ENCODE results near the gene NEK11.

NEK11 gene

DNA sequence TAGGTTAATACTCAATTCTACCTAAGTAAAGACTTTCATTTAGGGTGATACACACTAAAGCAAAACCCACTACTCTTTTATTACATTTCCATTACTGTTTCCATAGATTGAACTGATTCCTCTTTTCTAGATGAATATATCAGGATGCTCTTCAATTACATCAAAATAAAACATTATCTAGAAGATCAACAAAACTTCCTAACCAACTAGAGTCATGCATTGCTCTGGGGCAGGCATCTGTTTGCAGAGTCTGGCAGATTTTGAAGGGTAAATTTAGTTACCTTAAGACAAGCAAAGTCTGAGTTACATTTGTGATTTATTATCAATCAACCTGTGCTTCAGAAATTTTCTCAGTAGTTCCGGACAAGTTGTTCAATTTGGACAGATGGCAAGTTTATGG is 117.1 kb downstream of the NEK11 start:
- DNase-seq, result no peak

DNA sequence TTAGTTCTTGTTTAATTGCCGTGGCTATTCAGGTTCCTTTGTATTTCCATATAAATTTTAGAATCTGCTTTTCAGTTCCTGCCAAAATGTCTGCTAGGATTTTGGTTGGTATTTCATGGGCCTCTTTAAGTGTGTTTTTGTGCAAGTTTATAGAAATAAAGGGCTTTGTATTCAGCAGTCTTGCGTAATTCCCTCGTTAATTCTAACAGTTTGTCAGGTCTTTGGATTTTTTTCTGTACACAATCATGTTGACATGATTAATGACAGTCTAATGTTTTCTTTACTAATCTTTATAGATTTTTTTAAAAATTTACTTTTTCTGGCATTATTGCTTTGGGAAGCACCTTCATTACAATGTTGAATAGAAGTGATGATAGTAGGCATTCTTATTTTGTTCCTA is 120.9 kb downstream of the NEK11 start:
- no peak for DNase-seq

DNA sequence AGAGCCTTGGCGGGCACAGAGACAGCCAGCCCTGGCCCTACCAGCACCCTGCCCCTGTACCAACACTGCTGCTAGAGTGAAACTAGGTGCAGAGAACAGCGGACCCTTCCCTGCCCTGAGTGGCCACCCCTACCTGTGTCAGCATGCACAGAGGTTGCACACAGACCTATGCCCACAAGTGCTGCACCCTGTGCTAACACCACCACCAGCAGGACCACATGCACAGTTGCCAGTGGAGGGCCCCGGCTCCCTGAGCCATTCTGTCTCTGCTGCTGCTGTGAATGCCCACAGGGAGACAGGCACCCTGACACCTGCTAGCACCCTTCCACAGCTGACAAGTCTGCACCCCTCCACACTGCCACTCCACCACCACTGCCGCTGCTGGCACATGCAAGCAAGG is 131.8 kb downstream of the NEK11 start:
- DNase-seq, result no peak

DNA sequence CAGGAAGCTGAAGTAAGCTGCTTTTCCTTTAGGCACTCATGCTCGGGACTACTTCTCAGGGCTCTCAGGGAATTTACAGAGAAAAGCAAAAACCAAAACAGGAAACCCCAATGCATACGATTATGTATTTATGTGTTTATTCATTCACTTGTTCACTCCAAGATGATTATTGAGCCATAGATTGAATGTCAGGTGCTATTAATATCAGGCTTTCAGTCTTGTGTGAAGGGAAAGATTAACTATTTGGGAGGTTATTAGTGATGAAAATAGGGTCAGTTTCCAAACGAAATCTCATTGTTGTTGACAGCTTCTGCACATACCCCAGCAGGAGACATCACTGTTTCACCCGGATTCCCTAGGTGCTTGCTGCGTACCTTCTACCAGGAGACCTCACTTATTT is 135.8 kb downstream of the NEK11 start:
- no peak for DNase-seq

DNA sequence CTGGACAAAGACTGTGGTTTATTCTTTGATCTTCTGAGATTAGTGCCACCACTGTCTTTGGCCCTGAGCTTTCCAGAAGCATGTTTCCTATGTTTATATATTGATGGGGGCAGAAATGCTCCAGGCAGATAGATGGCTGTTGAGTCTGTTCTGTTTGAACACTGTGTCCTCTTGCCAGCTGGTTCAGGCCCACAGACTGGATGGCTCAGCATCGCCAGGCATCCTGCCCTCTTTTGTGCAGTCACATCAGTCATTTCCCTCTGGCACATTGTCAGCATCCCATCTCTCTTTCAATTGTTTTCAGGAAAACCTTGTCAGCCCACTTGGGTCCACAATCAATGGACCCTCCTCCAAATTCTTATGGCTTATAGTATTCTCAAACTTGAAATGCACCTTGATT is 141.2 kb downstream of the NEK11 start:
- DNase-seq, result no peak

DNA sequence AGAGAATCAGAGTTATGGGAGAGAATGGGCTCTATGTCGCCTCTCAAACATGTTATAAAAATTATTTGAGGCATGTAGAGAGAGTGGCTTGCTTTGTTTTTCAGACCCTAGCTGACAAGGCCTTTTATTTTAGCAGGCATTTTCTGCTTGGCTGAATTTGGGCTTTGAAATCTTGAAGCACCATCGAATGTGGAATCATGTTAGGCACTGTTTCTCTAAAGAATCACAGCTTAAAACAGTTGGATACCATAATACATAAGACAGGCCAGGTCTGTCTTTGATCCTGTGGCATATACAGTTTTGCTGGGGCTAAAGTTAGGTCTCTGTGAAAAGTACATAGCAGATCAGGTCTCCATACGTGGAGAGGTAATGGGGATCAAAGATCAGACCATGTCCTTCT is 142.7 kb downstream of the NEK11 start:
- no peak for DNase-seq

DNA sequence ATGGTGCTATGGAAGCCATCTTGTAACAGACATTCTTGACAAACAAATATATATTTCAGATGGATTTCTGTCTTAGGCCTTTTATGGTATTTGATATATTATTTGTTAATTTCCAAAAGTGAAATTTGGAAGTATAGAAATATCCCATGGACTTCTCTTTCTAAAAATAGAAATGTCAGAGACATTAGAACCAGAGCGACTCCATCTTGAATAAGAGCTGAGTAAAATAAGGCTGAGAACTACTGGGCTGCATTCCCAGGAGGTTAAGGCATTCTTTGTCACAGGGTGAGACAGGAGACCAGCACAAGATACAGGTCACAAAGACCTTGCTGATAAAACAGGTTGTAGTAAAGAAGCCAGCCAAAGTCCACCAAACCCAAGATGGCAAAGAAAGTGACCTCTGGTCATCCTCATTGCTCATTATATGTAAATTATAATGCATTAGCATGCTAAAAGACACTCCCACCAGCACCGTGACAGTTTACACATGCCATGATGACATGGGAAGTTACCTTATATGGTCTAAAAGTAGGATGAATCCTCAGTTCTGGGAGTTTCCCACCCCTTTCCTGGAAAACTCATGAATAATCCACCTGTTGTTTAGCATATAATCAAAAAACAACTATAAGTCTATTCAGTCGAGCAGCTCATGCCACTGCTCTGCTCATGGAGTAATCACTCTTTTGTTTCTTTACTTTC is 146.0 kb downstream of the NEK11 start:
- no peak for DNase-seq

DNA sequence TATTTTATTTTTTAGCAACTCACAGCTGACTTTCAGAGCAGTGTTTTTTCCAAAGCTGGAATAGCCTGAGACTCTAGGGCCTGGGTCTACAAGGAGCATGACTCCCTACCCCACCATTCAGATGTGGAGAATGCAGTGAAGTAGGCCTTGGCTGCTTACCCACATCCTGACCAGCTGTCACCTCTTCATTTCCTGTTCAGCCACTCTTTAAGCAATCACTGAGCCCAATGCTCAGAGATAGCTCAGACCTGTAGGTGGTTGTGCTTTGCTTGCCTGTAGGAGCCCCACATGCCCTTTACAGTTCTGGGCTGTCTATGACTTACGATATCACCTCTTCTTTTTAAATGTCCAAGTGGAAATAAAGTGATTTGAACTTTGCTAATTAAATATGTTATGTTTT is 148.1 kb downstream of the NEK11 start:
- DNase-seq, result no peak

DNA sequence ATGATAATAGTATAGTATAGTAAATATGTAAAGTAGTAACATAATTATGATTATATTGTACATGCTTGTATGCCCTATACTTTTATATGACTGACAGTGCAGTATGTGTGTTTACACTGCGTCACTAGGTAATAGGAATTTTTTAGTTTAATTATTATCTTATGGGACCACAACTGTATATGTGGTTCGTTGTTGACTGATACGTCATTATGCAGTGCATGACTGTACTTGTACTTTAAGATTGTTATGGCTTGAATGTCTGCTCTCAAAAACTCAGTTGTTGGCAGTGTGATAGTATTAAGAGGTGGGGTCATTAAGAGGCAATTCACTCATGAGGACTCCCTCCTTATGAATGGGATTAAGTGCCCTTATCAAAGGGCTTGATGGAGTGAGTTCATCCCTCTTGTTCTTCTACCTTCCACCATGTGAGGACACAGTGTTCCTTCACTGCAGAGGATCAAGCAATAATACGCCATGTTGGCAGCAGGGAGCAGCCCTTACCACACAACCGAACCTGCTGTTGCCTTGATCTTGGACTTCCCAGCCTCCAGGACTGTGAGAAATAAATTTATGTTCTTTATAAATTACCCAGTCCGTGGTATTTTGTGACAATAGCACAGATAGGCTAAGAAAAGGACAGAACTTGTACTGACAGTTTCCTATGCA is 152.2 kb downstream of the NEK11 start:
- DNase-seq, result no peak

DNA sequence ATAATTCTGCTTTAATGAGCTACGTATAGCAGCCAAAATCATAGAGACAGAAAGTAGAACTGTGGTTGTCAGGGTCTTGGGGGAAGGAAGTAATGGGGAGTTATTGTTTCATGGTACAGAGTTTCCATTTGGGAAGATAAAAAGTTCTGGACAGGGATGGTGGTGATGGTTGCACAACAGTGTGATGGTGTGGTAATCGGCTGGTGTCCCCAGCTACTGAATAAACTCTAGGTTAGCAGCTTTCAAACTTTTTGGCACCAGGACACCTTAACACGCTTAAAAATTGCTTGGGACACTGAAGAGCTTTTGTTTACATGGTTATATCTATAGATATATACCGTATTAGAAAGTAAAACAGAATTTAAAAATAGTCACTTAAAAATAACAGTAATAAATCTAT is 166.0 kb downstream of the NEK11 start:
- no peak for DNase-seq

DNA sequence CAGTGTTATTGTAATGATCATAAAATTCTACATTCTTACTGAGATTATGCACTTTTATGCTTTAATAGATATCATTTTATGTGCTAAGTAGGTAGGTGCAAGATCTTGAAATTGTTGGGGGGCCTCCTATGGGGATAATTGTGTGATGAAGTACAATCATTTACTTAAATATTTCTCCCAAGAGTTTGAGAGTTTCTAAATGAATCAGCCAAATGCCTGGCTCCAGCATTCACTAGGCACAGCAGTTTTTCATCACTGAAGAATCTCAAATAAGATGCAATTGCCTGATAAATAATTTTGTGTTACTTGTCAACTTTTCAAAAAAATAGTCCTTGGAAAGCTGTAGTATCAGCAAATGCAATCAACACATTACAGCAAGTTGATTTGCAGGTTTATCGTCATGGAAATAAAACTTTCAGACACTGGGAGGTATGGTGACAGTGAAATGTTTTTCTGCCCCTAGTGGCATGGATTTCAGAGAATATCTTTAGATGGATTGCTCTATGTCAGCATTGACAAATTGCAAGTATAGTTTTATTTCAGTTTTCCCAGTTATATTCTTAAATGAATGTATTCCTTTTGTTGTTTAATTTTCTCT is 167.1 kb downstream of the NEK11 start:
- DNase-seq, result no peak

DNA sequence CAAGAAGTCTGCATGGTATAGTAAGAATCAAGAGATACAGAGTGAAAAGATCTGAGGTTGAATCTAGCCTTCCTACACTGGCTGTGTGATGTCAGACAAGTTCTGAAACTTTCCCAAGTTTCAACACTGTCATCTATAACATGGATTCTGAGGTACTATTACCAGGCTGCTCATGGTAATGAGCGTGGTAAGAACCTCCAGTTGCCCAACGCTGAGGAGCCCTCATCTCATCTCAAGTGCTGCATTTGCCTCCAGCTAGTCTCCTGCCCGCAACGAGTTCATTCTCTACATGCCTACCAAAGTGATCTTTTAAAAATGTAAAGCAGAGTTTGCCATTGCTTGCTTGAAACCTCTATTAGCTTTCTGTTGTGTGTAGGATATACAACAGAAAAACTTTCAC is 168.1 kb downstream of the NEK11 start:
- DNase-seq, result no peak

DNA sequence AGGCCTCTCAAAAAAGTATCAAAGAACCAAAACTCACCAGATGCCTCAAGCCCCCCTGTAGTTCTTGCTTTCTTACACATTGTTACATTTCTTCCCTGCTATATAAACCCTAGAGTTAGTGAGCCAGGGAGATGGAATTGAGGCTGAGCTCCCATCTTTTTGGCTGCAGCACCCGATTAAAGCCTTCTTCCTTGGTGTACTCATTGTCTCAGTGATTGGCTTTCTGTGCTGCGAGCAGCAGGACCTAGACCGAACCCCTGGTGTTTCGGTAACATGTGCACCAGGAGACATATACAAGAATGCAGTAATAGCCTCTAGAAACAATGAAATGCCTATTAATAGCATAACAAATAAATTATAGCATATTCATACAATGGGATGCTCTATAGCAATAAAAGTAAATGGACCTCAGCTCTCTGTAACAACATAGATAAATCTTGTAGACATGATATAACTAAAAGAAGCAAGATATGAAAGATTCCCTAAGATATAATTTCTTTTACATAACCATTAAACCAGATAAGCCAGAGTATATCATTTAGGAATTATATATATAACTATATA is 174.0 kb downstream of the NEK11 start:
- DNase-seq, result no peak

DNA sequence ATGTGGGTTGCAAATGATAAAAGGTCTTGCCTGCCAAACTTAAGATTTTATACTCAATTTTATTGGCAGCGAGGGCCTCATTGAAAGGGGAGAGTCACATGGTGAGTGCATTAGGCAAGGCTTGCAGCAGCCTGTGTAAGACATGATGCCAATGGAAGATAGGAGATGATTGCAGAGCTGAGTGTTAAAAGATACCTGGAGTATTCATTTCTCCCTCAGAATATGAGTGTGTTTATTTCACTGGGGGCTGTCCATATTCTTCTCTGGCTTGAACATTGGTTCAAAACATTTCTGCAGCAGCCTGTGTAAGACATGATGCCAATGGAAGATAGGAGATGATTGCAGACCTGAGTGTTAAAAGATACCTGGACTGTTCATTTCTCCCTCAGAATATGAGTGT is 189.7 kb downstream of the NEK11 start:
- DNase-seq, result no peak

DNA sequence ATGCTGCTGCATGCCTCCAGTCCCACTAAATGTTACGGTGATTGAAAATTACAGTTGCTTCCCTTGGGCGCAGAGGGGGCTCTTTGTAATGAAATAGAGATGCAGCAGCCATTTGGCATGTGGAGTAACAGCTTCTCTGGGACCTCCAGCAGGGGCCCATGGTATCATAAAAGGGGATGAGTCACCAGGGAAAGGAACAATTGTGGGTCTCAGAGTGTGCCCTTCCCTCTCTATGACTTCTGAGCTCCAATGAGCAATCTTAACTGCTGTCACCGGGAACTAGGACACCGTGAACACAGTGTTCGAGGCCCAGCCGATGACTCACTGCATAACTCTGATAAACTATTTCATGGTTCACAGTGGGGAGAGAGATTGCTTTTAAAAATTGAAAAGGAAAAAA is 190.1 kb downstream of the NEK11 start:
- DNase-seq, result no peak

DNA sequence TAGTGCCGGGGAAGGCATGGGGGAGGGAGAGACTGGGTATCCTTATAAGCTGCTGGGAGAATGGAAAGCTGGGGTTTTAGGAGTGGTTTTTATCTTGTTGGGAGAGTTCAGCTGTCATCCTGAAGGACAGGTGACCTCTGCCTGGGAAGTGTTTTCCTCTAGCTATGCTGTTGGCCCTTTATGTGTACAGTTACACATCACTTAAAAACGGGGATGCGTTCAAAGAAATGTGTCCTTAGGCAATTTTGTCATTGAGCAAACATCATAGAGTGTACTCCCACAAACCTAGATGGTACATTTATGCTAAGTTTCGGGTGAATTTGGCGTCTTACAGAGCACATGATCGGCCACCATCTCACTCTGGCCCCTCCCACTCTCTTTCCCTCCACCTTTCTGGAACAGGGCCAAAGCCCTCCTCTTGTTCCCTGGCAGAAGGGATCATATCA is 190.6 kb downstream of the NEK11 start:
- DNase-seq, result no peak

DNA sequence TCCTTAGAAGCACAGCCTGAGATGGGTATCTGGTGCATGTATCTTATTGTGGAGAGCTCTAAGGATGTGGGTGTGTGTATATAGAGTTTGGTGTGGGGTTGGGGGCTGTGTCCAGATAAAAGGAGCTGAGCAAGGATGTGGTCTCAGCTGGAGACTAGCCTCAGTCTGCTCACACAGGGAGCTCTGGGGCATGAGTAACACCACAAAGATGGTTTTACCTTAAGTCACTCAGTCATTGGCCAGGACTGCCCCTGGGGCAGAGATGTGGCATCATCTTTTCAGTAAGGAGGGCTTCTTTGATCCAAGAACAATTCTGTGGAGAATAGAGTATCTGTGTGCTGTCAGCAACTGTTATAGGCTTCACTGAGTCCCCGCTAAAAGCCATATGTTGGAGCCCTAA is 191.5 kb downstream of the NEK11 start:
- no peak for DNase-seq

DNA sequence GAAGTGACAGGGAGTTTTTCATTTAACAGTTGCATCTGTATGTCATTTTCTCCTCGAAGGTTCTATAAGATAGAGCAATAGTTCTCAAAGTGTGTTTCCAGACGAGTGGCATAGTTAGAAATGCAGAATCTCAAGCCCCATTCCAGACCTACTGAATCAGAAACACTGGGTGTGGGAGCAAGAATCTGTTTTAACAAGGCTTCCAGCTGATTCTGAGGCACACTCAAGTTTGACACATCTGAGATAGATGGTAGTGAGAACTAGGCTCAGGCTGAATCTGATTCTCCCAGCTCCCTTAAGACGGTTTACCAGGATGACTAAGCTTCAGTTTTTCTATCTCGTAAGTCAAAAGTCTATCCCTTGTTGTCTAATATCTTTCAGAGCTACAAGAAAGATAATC is 195.1 kb downstream of the NEK11 start:
- DNase-seq, result no peak

DNA sequence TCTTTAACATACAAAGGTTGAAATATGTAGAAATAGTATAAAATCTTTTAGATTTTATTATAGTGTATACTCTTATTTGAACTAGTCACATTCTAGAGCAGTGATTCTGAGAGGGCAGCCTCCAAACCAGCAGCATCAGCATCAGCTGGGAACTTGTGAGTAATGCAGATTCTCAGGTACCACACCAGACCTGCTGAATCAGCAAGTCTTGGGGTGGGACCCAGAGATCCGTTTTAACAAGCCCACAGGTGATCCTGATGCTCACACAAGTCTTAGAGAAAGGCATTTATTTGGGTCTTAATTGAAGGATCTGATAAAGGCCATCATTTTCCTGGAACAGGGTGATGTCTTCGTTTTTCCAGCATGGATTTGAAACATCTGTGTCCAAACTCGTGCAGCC is 195.9 kb downstream of the NEK11 start:
- DNase-seq, result no peak

DNA sequence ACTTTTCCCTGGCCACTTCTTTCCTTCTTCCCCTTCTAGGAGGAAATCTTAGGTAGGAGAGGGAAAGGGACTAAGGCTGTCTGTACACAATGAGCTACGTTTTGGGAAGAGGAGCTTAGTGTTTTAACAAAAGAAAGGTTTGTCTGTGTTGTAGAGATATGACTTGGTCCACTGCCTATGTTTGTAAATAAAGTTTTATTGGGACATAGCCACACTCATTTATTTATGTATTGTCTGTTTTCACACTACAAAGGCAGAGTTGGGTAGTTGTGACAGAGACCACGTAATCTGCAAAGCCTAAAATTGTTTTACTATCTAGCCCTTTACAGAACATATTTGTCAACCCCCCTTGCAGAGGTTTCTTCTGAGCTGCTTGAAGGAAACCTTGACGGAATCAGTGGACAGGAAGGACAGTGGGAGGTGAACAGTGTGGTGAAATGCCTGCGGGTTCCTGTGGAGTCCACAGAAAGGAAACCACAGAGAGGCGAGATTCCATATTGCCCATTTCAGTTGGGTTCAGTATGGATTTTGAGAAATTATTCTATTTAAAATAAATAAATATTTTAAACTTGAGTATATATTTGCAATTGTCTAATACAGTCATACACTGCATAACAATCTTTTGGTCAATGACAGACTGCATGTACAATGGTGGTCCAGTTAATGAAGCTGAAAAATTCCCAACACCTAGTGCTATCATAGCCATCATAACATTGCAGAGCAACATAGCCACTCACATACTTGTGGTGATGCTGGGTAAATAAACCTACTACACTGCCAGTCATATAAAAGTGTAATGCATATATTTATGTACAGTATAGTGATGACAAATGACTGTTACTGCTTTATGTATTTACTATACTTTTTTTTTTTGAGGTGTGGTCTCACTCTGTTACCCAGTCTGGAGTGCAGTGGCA is 197.0 kb downstream of the NEK11 start:
- no peak for DNase-seq

DNA sequence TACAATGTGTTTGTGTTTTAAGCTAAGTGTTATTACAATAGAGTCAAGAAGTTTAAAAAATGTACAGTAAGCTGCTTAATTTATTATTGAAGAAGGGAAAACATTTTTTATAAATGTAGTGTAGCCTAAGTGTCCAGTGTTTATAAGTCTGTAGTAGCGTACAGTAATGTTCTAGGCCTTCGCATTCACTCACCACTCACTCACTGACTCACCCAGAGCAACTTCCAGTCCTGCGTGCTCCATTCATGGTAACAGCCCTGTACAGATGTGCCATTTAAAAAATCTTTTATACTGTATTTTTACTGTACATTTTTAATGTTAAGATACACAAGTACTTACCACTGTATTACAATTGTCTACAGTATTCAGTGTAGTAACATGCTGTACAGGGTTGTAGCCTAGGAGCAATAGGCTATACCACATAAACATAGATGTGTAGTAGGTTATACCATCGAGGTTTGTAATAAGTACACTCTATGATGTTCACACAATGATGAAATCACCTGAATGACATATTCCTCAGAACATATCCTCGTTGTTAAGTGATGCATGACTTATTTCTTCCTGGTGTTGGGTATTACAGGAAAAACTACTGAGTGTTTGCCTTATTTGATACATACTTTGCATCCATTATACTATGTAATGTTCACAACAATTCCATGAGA is 198.3 kb downstream of the NEK11 start:
- DNase-seq, result no peak

DNA sequence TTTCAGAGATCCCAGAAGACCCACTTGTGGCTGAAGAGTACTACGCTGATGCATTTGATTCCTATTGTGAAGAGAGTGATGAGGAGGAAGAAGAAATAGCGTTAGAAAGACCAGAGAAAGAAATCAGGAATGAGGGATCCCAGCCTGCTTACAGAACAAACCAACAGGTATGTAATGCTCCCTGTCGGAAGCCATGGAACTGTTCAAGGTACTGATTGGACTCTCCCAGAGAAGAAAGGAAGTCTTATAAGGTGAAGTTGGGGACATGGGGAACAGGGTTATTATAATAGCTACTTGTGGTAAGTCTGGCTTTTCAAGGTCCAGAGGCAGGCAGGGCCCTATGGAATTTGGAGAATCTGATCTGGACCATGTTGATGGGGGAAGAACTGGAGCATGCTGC is 201.8 kb downstream of the NEK11 start:
- DNase-seq, result no peak
